Measurements from ENCODE around the gene EXOSC10. TPM values are rescaled to one million over a fixed set of nuclear protein-coding genes. Genes with fewer than 3 reads are reported as not detected.

The EXOSC10 gene
- total and polyA plus RNA-seq, 9 of the 15 experiments (the other 6 are each of a cell fraction or from before 2014, with no cell fraction given): 23.4 to 150 (median 105) TPM

DNA sequence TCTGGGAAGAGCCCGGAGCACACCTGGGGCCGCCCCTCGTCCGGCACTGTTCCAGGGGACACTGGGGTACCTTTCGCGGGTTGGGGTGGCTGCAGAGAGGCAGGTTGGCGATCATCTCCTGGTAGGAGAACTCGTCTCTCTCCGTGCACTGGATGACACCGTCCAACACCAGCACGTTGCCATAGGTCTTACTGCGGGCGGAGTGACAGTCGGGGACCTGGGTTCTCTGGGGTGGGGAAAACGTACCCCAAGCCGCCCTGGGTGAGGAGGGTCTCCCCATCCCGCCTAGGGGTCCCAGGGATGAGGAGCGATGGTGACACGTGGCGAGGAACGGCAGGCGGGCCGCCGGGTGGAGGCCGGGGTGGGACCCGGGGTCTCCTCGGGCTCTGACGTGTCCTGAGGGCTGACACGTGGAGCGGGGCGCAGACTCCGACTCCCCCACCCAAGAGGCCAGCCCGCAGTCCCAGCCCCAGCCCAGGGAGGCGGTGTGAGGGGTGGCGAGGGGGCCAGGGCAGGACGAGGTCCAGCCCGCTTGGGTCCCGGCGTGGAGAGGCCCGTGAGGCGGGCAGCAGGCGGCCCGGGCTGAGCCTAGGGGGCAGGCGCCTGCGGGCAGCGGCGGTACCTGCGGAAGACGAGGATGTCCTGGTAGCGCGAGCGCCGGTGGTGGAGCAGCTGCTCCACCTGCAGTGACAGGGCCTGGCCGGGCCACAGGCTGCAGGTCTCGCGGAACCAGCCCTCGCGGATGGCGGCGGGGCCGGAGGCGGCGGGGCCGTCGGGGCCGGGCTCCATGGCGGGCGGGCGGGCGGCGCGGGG, 40.3 kb downstream of the EXOSC10 start (continued):
- TF ChIP-seq, protein P1, sequence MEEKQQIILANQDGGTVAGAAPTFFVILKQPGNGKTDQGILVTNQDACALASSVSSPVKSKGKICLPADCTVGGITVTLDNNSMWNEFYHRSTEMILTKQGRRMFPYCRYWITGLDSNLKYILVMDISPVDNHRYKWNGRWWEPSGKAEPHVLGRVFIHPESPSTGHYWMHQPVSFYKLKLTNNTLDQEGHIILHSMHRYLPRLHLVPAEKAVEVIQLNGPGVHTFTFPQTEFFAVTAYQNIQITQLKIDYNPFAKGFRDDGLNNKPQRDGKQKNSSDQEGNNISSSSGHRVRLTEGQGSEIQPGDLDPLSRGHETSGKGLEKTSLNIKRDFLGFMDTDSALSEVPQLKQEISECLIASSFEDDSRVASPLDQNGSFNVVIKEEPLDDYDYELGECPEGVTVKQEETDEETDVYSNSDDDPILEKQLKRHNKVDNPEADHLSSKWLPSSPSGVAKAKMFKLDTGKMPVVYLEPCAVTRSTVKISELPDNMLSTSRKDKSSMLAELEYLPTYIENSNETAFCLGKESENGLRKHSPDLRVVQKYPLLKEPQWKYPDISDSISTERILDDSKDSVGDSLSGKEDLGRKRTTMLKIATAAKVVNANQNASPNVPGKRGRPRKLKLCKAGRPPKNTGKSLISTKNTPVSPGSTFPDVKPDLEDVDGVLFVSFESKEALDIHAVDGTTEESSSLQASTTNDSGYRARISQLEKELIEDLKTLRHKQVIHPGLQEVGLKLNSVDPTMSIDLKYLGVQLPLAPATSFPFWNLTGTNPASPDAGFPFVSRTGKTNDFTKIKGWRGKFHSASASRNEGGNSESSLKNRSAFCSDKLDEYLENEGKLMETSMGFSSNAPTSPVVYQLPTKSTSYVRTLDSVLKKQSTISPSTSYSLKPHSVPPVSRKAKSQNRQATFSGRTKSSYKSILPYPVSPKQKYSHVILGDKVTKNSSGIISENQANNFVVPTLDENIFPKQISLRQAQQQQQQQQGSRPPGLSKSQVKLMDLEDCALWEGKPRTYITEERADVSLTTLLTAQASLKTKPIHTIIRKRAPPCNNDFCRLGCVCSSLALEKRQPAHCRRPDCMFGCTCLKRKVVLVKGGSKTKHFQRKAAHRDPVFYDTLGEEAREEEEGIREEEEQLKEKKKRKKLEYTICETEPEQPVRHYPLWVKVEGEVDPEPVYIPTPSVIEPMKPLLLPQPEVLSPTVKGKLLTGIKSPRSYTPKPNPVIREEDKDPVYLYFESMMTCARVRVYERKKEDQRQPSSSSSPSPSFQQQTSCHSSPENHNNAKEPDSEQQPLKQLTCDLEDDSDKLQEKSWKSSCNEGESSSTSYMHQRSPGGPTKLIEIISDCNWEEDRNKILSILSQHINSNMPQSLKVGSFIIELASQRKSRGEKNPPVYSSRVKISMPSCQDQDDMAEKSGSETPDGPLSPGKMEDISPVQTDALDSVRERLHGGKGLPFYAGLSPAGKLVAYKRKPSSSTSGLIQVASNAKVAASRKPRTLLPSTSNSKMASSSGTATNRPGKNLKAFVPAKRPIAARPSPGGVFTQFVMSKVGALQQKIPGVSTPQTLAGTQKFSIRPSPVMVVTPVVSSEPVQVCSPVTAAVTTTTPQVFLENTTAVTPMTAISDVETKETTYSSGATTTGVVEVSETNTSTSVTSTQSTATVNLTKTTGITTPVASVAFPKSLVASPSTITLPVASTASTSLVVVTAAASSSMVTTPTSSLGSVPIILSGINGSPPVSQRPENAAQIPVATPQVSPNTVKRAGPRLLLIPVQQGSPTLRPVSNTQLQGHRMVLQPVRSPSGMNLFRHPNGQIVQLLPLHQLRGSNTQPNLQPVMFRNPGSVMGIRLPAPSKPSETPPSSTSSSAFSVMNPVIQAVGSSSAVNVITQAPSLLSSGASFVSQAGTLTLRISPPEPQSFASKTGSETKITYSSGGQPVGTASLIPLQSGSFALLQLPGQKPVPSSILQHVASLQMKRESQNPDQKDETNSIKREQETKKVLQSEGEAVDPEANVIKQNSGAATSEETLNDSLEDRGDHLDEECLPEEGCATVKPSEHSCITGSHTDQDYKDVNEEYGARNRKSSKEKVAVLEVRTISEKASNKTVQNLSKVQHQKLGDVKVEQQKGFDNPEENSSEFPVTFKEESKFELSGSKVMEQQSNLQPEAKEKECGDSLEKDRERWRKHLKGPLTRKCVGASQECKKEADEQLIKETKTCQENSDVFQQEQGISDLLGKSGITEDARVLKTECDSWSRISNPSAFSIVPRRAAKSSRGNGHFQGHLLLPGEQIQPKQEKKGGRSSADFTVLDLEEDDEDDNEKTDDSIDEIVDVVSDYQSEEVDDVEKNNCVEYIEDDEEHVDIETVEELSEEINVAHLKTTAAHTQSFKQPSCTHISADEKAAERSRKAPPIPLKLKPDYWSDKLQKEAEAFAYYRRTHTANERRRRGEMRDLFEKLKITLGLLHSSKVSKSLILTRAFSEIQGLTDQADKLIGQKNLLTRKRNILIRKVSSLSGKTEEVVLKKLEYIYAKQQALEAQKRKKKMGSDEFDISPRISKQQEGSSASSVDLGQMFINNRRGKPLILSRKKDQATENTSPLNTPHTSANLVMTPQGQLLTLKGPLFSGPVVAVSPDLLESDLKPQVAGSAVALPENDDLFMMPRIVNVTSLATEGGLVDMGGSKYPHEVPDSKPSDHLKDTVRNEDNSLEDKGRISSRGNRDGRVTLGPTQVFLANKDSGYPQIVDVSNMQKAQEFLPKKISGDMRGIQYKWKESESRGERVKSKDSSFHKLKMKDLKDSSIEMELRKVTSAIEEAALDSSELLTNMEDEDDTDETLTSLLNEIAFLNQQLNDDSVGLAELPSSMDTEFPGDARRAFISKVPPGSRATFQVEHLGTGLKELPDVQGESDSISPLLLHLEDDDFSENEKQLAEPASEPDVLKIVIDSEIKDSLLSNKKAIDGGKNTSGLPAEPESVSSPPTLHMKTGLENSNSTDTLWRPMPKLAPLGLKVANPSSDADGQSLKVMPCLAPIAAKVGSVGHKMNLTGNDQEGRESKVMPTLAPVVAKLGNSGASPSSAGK (IDR thresholded peaks at IDR 0.05): peak; percentile 23; the same call in 1 of the 2 replicates
- TF ChIP-seq PHTF2 (CRISPR knock-in tag; IDR thresholded peaks at IDR 0.05) (no peak), NONO (IDR thresholded peaks at IDR 0.05; ENCODE audit: low read depth in 2 of 2, low read length in 1 of 2) (peak in 1 of 2 experiments; percentile 57; a peak in 2 of 4 replicates), COPS2 (conservative IDR thresholded peaks at IDR 0.05) (no peak), ZNF740 (CRISPR knock-in tag; IDR thresholded peaks at IDR 0.05) (0 out of 2 replicates have a peak, but pooled peaks have one; percentile 27), ZNF740 (tag; IDR thresholded peaks at IDR 0.05) (no peak), WHSC1 (IDR thresholded peaks at IDR 0.05; ENCODE audit: low read length) (no peak), E2F1 (CRISPR knock-in tag; IDR thresholded peaks at IDR 0.05) (no peak), SOX6 (IDR thresholded peaks at IDR 0.05) (no peak), NR2C2 (CRISPR knock-in tag; IDR thresholded peaks at IDR 0.05) (no peak), NR2C2 (tag; IDR thresholded peaks at IDR 0.05) (no peak), TEAD4 (IDR thresholded peaks at IDR 0.05; ENCODE audit: low read length) (no peak), TEAD4 (CRISPR knock-in tag; IDR thresholded peaks at IDR 0.05; ENCODE audit: borderline replicate concordance) (no peak), ADNP (tag; IDR thresholded peaks at IDR 0.05) (no peak)

Data from K562 (cell line).